ENCODE results near the gene PTMA. TPM values are rescaled to one million over a fixed set of nuclear protein-coding genes. Genes with fewer than 3 reads are reported as not detected.

The PTMA gene
- polyA plus RNA-seq, 1 of the 3 experiments (the other 2 are of a cell fraction) = 767 TPM

- ChIA-PET POLR2A (interaction anchor here (0.6 to 3.4 kb wide), 15 partner anchors 12 to 100 kb away, joined by 3 to 20 read pairs (median 4); no protein-coding TSS in a partner anchor), CTCF (interaction anchor here (0.5 to 34.6 kb wide), 54 partner anchors 8 to 251 kb away, joined by 3 to 1218 read pairs (median 6); partner anchors contain the start of gene COPS7B)
- Histone ChIP-seq H3K4me2 (peak overlapping the region; percentile 63; the same call in 1 of the 2 replicates), H3K9me2 (no peaks in the 10 kb centered on the region), H3K4me3 (ENCODE audit: low read depth in 2 of 2, low read length in 1 of 2) (no peak overlapping the region), H3K9ac (no peak overlapping the region; the same call in 1 of the 2 replicates), H3K79me2 (ENCODE audit: insufficient read depth) (peaks cover 45% of the 10 kb centered on the region), H3K36me3 (replicated peaks in 1 of 2; ENCODE audit: control insufficient read depth in 1 of 2, insufficient read depth in 2 of 2, low read length in 1 of 2) (peaks cover 17 to 23% of the 10 kb centered on the region in 2 experiments), H3K27ac (ENCODE audit: low read depth in 2 of 2, low read length in 1 of 2) (peak overlapping the region; percentile 50 to 56), H3K27me3 (ENCODE audit: insufficient read depth) (no peaks in the 10 kb centered on the region), H3F3A (replicated peaks; ENCODE audit: insufficient read depth) (peaks cover 27% of the 10 kb centered on the region), H4K20me1 (ENCODE audit: insufficient read depth) (peaks cover 58% of the 10 kb centered on the region), H2AFZ (ENCODE audit: low read depth) (no peak overlapping the region), H3K9me3 (no peaks in the 10 kb centered on the region), H3K4me1 (ENCODE audit: control insufficient read depth in 1 of 2, insufficient read depth in 2 of 2, low read depth in 1 of 2, low read length in 1 of 2) (peaks cover 20 to 32% of the 10 kb centered on the region in 2 experiments; a peak in 3 of 4 replicates)
- WGBS (ENCODE audit: low lambda C conversion rate) = 36% methylated on average over 11 of the region's 15 CpGs
- peak; percentile 88 for DNase-seq
- TF ChIP-seq JUND (IDR thresholded peaks at IDR 0.05) (peak; percentile 8; the same call in 1 of the 2 replicates), FOSL2 (IDR thresholded peaks at IDR 0.05; ENCODE audit: borderline replicate concordance, low read depth) (no peak), SMC3 (IDR thresholded peaks at IDR 0.05; ENCODE audit: low read depth, low read length) (peak; percentile 74), GABPA (IDR thresholded peaks at IDR 0.05; ENCODE audit: low read depth) (no peak), EZH2phosphoT487 (IDR thresholded peaks at IDR 0.05; ENCODE audit: borderline replicate concordance, low read depth) (no peak), FOXJ3 (CRISPR knock-in tag; IDR thresholded peaks at IDR 0.05) (no peak), YY1 (IDR thresholded peaks at IDR 0.05; ENCODE audit: low read depth) (no peak), FOXM1 (IDR thresholded peaks at IDR 0.05; ENCODE audit: low read depth) (no peak), NRF1 (IDR thresholded peaks at IDR 0.05; ENCODE audit: low read depth, low read length) (no peak), SIN3A (IDR thresholded peaks at IDR 0.05; ENCODE audit: borderline replicate concordance, low read depth, low read length) (peak; percentile 82; the same call in 1 of the 2 replicates), TAF1 (IDR thresholded peaks at IDR 0.05; ENCODE audit: borderline replicate concordance, low read depth, low read length) (peak; percentile 27; the same call in 1 of the 2 replicates), EP300 (IDR thresholded peaks at IDR 0.05; ENCODE audit: borderline replicate concordance in 1 of 2, low read depth in 1 of 2, low read length in 1 of 2) (no peak; a peak in 1 of 4 replicates), TCF12 (IDR thresholded peaks at IDR 0.05) (no peak), MEF2A (IDR thresholded peaks at IDR 0.05; ENCODE audit: borderline replicate concordance, low read depth) (no peak), TEAD4 (IDR thresholded peaks at IDR 0.05; ENCODE audit: borderline replicate concordance, insufficient read depth) (no peak), REST (IDR thresholded peaks at IDR 0.05; ENCODE audit: low read depth, low read length) (no peak), RCOR1 (IDR thresholded peaks at IDR 0.05; ENCODE audit: low read length) (0 out of 2 replicates have a peak, but pooled peaks have one; percentile 16), MAX (IDR thresholded peaks at IDR 0.05; ENCODE audit: low read depth) (peak; percentile 94), RAD21 (IDR thresholded peaks at IDR 0.05; ENCODE audit: low read length) (peak; percentile 61), ZBTB33 (IDR thresholded peaks at IDR 0.05; ENCODE audit: borderline replicate concordance, low read depth) (no peak), CHD2 (IDR thresholded peaks at IDR 0.05; ENCODE audit: low read length, partially characterized antibody) (peak; percentile 49), MXI1 (IDR thresholded peaks at IDR 0.05; ENCODE audit: low read depth, low read length) (no peak)
- TF ChIP-seq, protein P1, sequence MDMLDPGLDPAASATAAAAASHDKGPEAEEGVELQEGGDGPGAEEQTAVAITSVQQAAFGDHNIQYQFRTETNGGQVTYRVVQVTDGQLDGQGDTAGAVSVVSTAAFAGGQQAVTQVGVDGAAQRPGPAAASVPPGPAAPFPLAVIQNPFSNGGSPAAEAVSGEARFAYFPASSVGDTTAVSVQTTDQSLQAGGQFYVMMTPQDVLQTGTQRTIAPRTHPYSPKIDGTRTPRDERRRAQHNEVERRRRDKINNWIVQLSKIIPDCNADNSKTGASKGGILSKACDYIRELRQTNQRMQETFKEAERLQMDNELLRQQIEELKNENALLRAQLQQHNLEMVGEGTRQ (IDR thresholded peaks at IDR 0.05; ENCODE audit: borderline replicate concordance, low read depth, low read length) = no peak; the same call in 1 of the 2 replicates
- TF ChIP-seq, protein P2, sequence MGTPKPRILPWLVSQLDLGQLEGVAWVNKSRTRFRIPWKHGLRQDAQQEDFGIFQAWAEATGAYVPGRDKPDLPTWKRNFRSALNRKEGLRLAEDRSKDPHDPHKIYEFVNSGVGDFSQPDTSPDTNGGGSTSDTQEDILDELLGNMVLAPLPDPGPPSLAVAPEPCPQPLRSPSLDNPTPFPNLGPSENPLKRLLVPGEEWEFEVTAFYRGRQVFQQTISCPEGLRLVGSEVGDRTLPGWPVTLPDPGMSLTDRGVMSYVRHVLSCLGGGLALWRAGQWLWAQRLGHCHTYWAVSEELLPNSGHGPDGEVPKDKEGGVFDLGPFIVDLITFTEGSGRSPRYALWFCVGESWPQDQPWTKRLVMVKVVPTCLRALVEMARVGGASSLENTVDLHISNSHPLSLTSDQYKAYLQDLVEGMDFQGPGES (IDR thresholded peaks at IDR 0.05; ENCODE audit: low read depth, low read length) = no peak
Observed at GRCh38 chr2:231713730-231714638, 5.7 kb downstream of the PTMA start.

Measured in SK-N-SH (cell line).